ENCODE results near the gene VIM.
A peak's percentile ranks its signal among the peaks of the same experiment; 100 is the strongest.

Gene VIM

DNA sequence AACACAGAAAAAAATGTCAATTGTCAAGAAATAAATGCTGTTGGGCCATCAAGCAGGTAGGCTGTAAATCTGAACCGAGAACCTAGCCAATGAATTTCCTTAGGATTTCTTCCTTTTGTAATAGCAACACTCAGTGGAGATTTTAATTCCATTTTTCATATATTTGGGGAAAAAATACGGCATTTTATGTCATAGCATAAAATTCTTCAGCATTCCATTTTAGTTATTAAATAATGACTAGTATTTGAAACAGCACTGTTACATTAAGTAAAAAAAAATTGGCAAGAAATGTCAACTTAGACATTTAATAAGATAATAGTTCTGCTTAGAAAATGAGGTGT, 12.3 kb upstream of the VIM start:
- TF ChIP-seq, protein P1, sequence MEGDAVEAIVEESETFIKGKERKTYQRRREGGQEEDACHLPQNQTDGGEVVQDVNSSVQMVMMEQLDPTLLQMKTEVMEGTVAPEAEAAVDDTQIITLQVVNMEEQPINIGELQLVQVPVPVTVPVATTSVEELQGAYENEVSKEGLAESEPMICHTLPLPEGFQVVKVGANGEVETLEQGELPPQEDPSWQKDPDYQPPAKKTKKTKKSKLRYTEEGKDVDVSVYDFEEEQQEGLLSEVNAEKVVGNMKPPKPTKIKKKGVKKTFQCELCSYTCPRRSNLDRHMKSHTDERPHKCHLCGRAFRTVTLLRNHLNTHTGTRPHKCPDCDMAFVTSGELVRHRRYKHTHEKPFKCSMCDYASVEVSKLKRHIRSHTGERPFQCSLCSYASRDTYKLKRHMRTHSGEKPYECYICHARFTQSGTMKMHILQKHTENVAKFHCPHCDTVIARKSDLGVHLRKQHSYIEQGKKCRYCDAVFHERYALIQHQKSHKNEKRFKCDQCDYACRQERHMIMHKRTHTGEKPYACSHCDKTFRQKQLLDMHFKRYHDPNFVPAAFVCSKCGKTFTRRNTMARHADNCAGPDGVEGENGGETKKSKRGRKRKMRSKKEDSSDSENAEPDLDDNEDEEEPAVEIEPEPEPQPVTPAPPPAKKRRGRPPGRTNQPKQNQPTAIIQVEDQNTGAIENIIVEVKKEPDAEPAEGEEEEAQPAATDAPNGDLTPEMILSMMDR (conservative IDR thresholded peaks at IDR 0.05; ENCODE audit: low read length): no peak
- TF ChIP-seq EZH2phosphoT487 (IDR thresholded peaks at IDR 0.05; ENCODE audit: borderline replicate concordance): no peak
- Histone ChIP-seq H3K9me3 (ENCODE audit: insufficient read depth, low read depth, low read length) (no peaks in the 10 kb centered on the region), H3K9ac (ENCODE audit: low read depth, low read length, poor library complexity, severe bottlenecking) (peak overlapping the region; percentile 82), H3F3A (ENCODE audit: low read depth) (peaks cover 18% of the 10 kb centered on the region), H4K20me1 (ENCODE audit: insufficient read depth, low read length, poor library complexity, severe bottlenecking) (no peaks in the 10 kb centered on the region), H2AFZ (ENCODE audit: low read length) (no peak overlapping the region), H3K4me2 (ENCODE audit: low read depth, low read length, poor library complexity, severe bottlenecking) (peak overlapping the region; percentile 74), H3K4me1 (ENCODE audit: insufficient read depth, low read length, poor library complexity, severe bottlenecking) (peaks cover 67% of the 10 kb centered on the region), H3K9me2 (replicated peaks; ENCODE audit: low read depth, low read length) (no peaks in the 10 kb centered on the region), H3K4me3 (ENCODE audit: low read length, poor library complexity, severe bottlenecking) (peak overlapping the region; percentile 62), H3K27me3 (ENCODE audit: insufficient read depth, low read length, poor library complexity, severe bottlenecking) (no peaks in the 10 kb centered on the region), H3K36me3 (ENCODE audit: insufficient read depth, low read length) (no peaks in the 10 kb centered on the region), H3K79me2 (ENCODE audit: insufficient read depth, low read length) (no peaks in the 10 kb centered on the region)

GRCh38 chr10:17216217-17216900, 11.7 kb upstream of the VIM start:
- TF ChIP-seq, protein P1 (conservative IDR thresholded peaks at IDR 0.05; ENCODE audit: low read length): no peak
- no peak for TF ChIP-seq EZH2phosphoT487 (IDR thresholded peaks at IDR 0.05; ENCODE audit: borderline replicate concordance)
- Histone ChIP-seq H3K4me2 (ENCODE audit: low read depth, low read length, poor library complexity, severe bottlenecking) (peak overlapping the region; percentile 74), H3K9me2 (replicated peaks; ENCODE audit: low read depth, low read length) (no peaks in the 10 kb centered on the region), H3K27me3 (ENCODE audit: insufficient read depth, low read length, poor library complexity, severe bottlenecking) (no peaks in the 10 kb centered on the region), H3K9ac (ENCODE audit: low read depth, low read length, poor library complexity, severe bottlenecking) (peak overlapping the region; percentile 82), H3K4me3 (ENCODE audit: low read length, poor library complexity, severe bottlenecking) (peak overlapping the region; percentile 62), H3F3A (ENCODE audit: low read depth) (peaks cover 18% of the 10 kb centered on the region), H4K20me1 (ENCODE audit: insufficient read depth, low read length, poor library complexity, severe bottlenecking) (no peaks in the 10 kb centered on the region), H3K79me2 (ENCODE audit: insufficient read depth, low read length) (no peaks in the 10 kb centered on the region), H3K4me1 (ENCODE audit: insufficient read depth, low read length, poor library complexity, severe bottlenecking) (peaks cover 71% of the 10 kb centered on the region), H3K36me3 (ENCODE audit: insufficient read depth, low read length) (no peaks in the 10 kb centered on the region), H3K9me3 (ENCODE audit: insufficient read depth, low read depth, low read length) (no peaks in the 10 kb centered on the region), H2AFZ (ENCODE audit: low read length) (no peak overlapping the region; the same call in 1 of the 2 replicates)

DNA sequence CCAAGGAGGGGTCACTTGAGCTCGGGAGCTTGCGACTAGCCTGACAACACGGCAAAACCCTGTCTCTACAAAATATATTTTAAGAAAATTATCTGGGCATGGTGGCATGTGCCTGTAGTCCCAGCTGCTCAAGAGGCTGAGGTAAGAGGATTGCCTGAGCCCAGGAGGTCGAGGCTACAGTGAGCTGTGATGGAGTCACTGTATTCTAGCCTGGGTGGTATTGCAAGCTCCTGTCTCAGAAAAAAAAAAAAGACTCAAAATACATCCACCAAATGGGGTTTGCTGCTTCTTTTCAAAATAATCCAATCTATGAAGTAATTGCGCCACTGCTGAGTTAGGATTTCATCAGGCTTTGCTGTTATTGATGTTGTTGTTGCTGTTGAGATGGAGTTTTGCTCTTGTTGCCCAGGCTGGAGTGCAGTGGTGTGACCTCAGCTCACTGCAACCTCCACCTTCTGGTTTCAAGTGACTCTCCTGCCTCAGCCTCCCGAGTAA, 11.1 kb upstream of the VIM start:
- Histone ChIP-seq H3K79me2 (ENCODE audit: insufficient read depth, low read length) (no peaks in the 10 kb centered on the region), H3K4me1 (ENCODE audit: insufficient read depth, low read length, poor library complexity, severe bottlenecking) (peaks cover 71% of the 10 kb centered on the region), H3K9ac (ENCODE audit: low read depth, low read length, poor library complexity, severe bottlenecking) (peak overlapping the region; percentile 82), H3F3A (ENCODE audit: low read depth) (peaks cover 18% of the 10 kb centered on the region), H3K36me3 (ENCODE audit: insufficient read depth, low read length) (no peaks in the 10 kb centered on the region), H3K9me3 (ENCODE audit: insufficient read depth, low read depth, low read length) (no peaks in the 10 kb centered on the region), H3K27me3 (ENCODE audit: insufficient read depth, low read length, poor library complexity, severe bottlenecking) (no peaks in the 10 kb centered on the region), H4K20me1 (ENCODE audit: insufficient read depth, low read length, poor library complexity, severe bottlenecking) (no peaks in the 10 kb centered on the region), H3K4me2 (ENCODE audit: low read depth, low read length, poor library complexity, severe bottlenecking) (peak overlapping the region; percentile 74), H3K9me2 (replicated peaks; ENCODE audit: low read depth, low read length) (no peaks in the 10 kb centered on the region), H3K4me3 (ENCODE audit: low read length, poor library complexity, severe bottlenecking) (peak overlapping the region; percentile 62), H2AFZ (ENCODE audit: low read length) (no peak overlapping the region; the same call in 1 of the 2 replicates)
- no peak for TF ChIP-seq EZH2phosphoT487 (IDR thresholded peaks at IDR 0.05; ENCODE audit: borderline replicate concordance)
- TF ChIP-seq, protein P1 (conservative IDR thresholded peaks at IDR 0.05; ENCODE audit: low read length): no peak

Measured in Loucy (cell line).